Activated T-cell treated with anti-CD3 and anti-CD28 coated beads for 4 hours (primary cell): ENCODE results near the gene BRD4.
"Not testable (repeated sequence)": the region's sequence is repeated elsewhere in the genome, so short reads cannot be mapped to it uniquely, and the experiment has no call there.

Experiments used
- DNase-seq: peaks from one replicate; pipeline ENCODE4 v3.0.0-alpha.2; 2020

BRD4 gene

GRCh38 chr19:15332311-15332996 is at the start of gene BRD4:
BRD4 (minus strand) TSS chr19:15332539; CDS start chr19:15273099, 59,440 bp downstream.
- DNase-seq = peak; percentile 67

- no peak for DNase-seq
Measured at GRCh38 chr19:15381864-15382263, 49.5 kb upstream of the BRD4 start.

- DNase-seq = no peak
Measured at GRCh38 chr19:15381429-15381828, 49.1 kb upstream of the BRD4 start.

GRCh38 chr19:15379999-15380647 is 47.8 kb upstream of the BRD4 start:
- DNase-seq = no peak

GRCh38 chr19:15379083-15379998 is 47.0 kb upstream of the BRD4 start, which contains the start of gene AKAP8:
AKAP8 (minus strand) TSS chr19:15379787; CDS start chr19:15379731, 56 bp downstream.
- DNase-seq = peak; percentile 94

- DNase-seq = peak; percentile 27
Measured at GRCh38 chr19:15378534-15379082, 46.3 kb upstream of the BRD4 start.

GRCh38 chr19:15374796-15375440 is 42.6 kb upstream of the BRD4 start:
- DNase-seq = no peak

GRCh38 chr19:15374105-15374651 is 41.8 kb upstream of the BRD4 start:
- no peak for DNase-seq

- no peak for DNase-seq
Measured at GRCh38 chr19:15373644-15374043, 41.3 kb upstream of the BRD4 start.

- DNase-seq = no peak
Measured at GRCh38 chr19:15372891-15373301, 40.6 kb upstream of the BRD4 start.

- no peak for DNase-seq
Measured at GRCh38 chr19:15372470-15372869, 40.1 kb upstream of the BRD4 start.

- no peak for DNase-seq
Measured at GRCh38 chr19:15371786-15372380, 39.5 kb upstream of the BRD4 start.

- no peak for DNase-seq
Measured at GRCh38 chr19:15371119-15371518, 38.8 kb upstream of the BRD4 start.

- no peak for DNase-seq
Measured at GRCh38 chr19:15369594-15369891, 37.2 kb upstream of the BRD4 start.

GRCh38 chr19:15368798-15369593 is 36.7 kb upstream of the BRD4 start:
- DNase-seq = no peak

GRCh38 chr19:15368051-15368632 is 35.8 kb upstream of the BRD4 start:
- no peak for DNase-seq

- no peak for DNase-seq
Measured at GRCh38 chr19:15367439-15367838, 35.1 kb upstream of the BRD4 start.

- no peak for DNase-seq
Measured at GRCh38 chr19:15365264-15365663, 32.9 kb upstream of the BRD4 start.

- not testable (repeated sequence) for DNase-seq
Measured at GRCh38 chr19:15363791-15364190, 31.5 kb upstream of the BRD4 start.

GRCh38 chr19:15363048-15363447 is 30.7 kb upstream of the BRD4 start:
- not testable (repeated sequence) for DNase-seq

GRCh38 chr19:15360015-15360414 is 27.7 kb upstream of the BRD4 start:
- DNase-seq = not testable (repeated sequence)
